HG02759 (cell line): ENCODE measurements around the gene NFATC2.
"Not testable (repeated sequence)": the region's sequence is repeated elsewhere in the genome, so short reads cannot be mapped to it uniquely, and the experiment has no call there.

Experiments used
- ATAC-seq: cut with Tn5 transposase; IDR thresholded peaks from one replicate; pipeline ENCODE4 v1.9.1; 2021; ENCODE audit warnings: mild to moderate bottlenecking, moderate library complexity; ENCODE audit not compliant: unreplicated experiment

NFATC2 gene

GRCh38 chr20:51476106-51476505 is 66.4 kb downstream of the NFATC2 start:
- ATAC-seq = not testable (repeated sequence)

GRCh38 chr20:51473771-51474170 is 68.7 kb downstream of the NFATC2 start:
- ATAC-seq = no peak

GRCh38 chr20:51473256-51473655 is 69.3 kb downstream of the NFATC2 start:
- no peak for ATAC-seq

DNA sequence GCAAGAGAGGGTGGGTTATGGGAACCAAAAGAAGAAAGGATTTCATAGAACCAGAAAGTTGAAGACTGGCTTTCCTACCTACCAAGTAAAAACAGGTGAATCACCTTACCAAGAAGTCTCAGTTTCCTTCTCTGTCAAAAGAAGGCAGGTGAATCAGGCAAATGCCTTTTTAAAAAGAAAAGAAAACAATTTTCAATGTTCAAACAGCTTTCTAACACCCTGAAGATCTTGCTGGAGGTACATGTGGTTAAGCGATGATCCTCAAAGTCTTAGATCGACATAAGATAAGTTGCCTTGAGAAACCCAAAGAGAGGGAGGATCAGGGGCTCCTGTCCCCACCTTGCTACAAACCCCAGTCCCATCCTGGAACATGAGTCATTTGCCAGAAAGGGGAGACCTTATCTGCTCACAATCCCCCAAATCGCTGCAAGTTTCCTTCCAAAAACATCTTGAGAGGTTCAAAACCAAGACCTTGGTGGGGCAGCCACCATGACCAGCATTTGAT is 71.6 kb downstream of the NFATC2 start:
- no peak for ATAC-seq

DNA sequence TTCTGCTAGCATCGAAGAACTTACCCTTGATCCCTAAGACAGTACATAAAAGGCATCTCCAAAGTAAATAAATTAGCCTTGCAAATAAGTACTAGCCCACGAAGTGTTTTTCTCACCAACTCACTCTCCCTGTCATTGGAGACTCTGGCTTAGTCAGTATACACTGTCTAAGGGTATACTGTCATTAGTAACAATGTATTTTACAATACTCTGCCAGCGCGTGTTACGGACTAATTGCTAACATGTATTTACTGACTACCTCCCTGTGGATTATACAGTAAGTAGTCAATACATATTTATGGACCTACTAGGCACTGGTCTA is 72.1 kb downstream of the NFATC2 start:
- no peak for ATAC-seq

DNA sequence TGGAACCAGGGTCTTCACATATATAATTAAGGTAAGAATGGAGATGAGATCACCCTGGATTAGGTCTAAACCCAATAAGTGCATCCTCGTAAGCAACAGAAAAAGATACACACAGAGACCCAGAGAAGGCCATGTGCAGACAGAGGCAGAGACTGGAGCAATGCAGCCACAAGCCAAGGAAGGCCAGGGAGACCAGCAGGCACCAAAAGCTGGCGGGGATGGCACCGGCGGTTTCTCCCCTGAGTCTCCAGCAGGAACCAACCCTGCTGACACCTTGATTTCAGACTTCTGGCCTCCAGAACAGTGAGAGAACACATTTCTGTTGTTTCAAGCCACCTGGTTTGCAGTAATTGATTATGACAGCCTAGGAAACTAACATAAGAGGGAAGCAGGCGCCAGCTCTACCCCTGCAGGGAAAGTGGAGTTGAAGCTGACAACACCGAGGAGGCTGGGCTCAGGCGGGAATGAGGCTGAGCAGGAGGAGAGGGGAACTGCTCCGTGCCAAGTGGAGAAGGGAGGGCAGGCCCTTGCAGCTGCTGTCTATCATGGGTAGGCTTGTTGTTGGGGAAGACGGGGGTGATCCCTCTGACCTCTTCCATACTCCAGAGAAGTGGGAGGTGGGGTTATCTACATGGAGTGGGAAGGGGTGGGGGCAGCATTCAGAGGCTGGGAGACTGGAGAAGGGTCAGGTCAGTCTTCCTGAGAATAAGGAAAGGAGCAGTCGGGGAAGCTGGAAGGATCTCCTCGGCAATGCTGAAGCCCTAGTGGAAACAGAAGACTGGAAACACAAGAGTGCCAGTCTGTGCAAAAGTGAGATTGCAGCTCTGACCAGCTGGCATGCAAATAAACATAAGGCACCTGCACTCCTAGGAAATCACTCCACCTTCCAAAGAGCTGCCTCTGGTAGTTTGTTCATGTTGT is 72.7 kb downstream of the NFATC2 start:
- no peak for ATAC-seq

DNA sequence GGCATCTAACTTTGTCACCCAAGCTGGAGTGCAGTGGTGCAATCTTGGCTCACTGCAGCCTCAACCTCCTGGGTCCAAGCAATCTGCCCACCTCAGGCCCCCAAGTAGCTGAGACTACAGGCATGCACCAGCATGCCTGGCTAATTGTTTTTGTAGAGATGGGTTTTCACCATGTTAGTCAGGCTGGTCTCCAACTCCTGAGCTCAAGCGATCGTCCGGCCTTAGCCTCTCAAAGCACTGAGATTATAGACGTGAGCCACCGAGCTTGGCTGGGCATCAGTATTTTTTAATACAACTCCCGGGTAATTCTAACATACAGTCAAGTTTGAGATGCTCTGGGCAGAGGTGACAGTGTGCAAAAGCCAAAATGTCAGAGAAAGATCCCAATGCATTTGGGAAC is 73.5 kb downstream of the NFATC2 start:
- no peak for ATAC-seq

DNA sequence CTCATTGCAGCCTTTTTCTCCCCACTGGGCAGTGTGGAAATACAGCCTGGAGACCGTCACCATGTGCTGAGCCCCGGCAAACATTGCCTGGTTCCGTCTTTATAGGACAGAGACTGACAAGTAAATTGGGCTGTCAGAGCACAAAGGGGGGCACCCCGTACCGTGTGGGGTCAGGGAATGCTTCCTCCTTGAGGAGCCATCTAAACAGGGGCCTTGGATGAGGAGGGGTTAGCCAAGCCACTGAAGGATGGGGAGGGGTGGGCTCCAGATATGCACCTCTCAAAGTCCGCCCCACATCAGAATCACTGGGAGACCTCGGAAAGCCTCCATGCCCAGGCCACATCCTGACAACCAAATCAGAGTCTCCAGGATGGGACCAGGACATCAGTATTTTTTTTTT is 73.9 kb downstream of the NFATC2 start:
- ATAC-seq = no peak

- ATAC-seq = no peak
These were observed 74.4 kb downstream of the NFATC2 start for GRCh38 chr20:51467956-51468626.

DNA sequence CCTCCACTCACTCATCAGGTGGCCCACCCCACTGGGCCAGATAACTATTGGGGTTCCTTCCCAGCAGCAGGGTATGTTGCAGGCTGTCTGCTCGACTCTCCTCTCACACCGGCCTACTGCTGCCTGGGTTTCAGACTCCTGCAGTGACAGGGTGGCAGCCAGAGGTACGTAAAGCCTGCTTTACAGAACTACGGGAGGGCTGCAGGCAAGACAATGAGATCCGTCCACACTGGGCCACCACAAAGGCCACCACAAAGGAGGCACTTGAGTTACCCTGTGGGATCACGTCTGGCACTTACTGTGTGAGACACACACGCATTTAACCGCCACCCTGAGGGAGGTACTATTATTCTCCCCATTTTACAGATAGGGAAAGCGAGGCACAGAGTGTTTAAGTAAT is 78.5 kb downstream of the NFATC2 start:
- ATAC-seq = no peak

DNA sequence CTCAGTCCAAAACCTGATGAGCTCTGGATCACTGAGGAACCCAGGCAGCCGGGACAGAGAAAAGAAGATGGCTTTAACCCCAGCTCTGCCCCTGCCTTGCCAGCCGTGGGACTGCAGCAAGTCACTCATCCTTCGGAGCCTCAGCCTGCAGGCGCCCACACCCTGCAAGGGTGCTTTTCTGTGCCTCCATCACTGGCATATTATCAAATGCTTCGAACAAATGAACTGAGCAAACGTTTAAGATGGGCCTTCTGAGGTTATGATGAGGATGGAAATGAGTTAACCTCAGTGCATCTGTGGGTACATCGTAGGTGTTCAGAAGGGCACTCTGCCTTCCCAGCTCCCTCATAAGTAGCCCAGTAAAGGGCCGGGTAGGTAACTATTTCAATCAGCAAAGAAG is 79.0 kb downstream of the NFATC2 start:
- ATAC-seq = no peak

GRCh38 chr20:51462566-51463276 is 79.8 kb downstream of the NFATC2 start:
- ATAC-seq = no peak

- ATAC-seq = not testable (repeated sequence)
These were observed 80.7 kb downstream of the NFATC2 start for GRCh38 chr20:51461846-51462245.

DNA sequence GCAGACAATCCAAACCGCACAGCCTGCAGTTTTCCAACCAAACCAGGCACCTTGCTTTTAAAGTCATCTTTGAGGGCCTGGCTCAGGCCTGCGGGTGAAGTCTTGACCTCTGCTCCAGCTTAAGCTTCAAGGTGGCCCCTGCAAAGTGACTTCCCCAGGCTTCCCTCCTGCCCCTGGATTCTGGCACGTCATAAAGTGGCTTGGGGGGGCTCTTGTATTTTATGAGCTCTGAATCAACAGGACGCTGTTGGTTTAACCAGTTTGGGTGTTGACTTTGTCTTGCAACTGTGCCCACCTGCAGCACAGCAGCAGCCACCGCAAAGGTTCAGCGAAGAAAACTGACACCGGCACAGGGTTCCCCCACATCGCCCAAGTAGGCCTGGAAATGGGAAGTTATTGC is 81.2 kb downstream of the NFATC2 start:
- peak; percentile 29 for ATAC-seq

DNA sequence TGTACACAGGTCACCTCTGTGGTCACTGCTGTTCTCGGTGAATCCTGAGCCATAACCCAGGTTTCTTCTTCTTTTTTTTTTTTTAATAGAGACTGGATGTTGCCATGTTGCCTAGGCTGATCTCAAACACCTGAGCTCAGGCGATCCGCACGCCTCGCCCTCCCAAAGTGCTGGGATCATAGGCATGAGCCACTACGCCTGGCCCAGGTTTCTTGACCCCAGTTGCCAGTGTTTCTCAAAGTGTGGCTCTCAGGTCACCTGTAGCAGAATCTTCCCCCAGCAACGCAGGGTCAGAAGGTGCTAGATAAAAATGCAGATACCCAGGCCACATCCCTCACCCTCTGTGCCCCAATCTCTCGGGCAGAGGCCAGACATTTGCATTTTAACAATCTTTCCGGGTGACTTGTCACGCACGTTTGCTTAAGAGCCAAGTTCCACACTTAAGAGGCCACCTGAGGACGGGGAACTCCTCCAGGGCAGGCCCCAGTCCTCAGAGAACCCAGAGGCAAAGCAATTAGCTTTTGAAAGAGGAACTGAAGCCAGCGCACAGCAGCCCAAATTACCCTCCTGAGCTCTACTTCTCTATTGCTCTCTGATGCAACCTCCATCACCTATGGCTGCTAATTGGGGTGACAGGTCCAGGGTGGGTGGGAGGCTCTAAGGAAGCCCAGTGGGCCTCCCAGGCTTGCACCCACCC is 81.8 kb downstream of the NFATC2 start:
- ATAC-seq = peak; percentile 95

DNA sequence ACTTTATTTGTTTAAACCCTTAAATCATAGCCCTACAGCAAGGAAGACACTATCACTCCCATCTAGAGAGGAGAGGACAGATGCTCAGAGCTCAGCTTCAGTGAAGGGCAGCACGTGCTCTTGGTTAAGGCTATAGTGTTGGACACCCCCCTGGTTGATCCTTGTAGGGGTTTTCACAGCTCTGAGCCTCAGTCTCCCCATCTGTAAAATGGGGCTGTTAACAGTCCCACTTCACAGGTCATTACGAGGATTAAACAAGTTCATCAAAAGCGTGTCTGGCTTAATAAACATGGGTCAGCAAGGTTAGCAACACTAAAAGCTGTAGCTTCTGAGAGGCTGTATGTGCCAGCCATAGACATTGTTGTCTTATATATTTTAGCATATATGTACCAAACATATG is 82.4 kb downstream of the NFATC2 start:
- no peak for ATAC-seq

GRCh38 chr20:51458751-51459439 is 83.6 kb downstream of the NFATC2 start:
- ATAC-seq = no peak

DNA sequence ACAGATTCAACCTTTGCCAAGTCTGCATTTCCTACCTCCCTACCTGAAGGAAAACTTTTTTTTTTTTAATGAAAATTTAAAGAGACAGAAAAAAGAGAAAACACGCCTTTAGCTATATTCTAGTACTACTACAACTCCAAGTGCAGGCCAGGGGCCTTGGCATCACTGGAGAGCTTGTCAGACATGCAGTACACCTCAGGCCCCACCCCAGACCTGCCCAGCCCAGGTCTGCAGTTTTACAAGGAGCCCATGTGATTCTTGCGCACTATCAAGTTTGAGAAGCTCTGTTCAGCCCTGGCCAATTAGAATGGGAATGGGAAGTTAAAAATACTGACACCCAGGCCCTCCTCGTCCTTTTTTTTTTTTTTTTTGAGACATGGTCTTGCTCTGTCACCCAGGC is 85.0 kb downstream of the NFATC2 start:
- no peak for ATAC-seq

- no peak for ATAC-seq
These were observed 85.7 kb downstream of the NFATC2 start for GRCh38 chr20:51456511-51457509.
